ENCODE measurements around the gene HINT2.

DNA sequence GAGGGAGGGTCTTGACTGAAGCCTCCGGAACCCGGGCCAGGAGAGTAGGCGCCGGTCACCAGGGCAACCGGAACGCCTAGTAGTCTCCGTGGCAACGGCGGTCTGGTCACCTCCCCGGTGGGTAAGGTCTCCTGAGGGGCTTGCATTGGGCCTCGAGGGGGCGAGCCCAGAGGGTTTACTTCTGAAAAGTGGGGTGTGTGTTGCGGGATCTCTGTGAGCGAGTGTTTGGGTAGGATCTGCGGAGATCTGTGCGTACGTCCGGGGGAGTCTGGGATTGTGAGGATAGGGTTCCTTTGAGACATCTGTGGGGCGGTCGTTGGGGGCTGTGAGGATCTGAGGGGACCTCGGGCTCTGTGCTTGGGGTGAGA, 13.9 kb upstream of the HINT2 start, which contains the start of gene FAM221B:
- TF ChIP-seq POLR2A (IDR thresholded peaks at IDR 0.05) = peak in 1 of 3 donors; percentile 34
- TF ChIP-seq, protein P1, sequence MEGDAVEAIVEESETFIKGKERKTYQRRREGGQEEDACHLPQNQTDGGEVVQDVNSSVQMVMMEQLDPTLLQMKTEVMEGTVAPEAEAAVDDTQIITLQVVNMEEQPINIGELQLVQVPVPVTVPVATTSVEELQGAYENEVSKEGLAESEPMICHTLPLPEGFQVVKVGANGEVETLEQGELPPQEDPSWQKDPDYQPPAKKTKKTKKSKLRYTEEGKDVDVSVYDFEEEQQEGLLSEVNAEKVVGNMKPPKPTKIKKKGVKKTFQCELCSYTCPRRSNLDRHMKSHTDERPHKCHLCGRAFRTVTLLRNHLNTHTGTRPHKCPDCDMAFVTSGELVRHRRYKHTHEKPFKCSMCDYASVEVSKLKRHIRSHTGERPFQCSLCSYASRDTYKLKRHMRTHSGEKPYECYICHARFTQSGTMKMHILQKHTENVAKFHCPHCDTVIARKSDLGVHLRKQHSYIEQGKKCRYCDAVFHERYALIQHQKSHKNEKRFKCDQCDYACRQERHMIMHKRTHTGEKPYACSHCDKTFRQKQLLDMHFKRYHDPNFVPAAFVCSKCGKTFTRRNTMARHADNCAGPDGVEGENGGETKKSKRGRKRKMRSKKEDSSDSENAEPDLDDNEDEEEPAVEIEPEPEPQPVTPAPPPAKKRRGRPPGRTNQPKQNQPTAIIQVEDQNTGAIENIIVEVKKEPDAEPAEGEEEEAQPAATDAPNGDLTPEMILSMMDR (IDR thresholded peaks at IDR 0.05) = no peak

Measured in body of pancreas (tissue), 4 donors.